Activated CD8-positive, alpha-beta T cell treated with anti-CD3 and anti-CD28 coated beads for 36 hours (primary cell): ENCODE data around the gene SYT15. TPM values are rescaled to one million over a fixed set of nuclear protein-coding genes. Genes with fewer than 3 reads are reported as not detected.
"Not testable (repeated sequence)": the region's sequence is repeated elsewhere in the genome, so short reads cannot be mapped to it uniquely, and the experiment has no call there.

Source experiments
- ATAC-seq: fragments of 200-7000 bp; cut with Tn5 transposase; one replicate; pipeline ENCODE4 v1.10.0; 2021; ENCODE audit warnings: mild to moderate bottlenecking, moderate library complexity
- CTCF ChIA-PET: fragments of 350-600 bp; sonication (Branson Sonifier 250); formaldehyde crosslinking; loops from one replicate; lab custom pipeline; 2021; ENCODE audit warnings: antibody characterized with exemption; lab: Charles Lee
- POLR2A ChIA-PET: fragments of 350-600 bp; sonication (Branson Sonifier 250); formaldehyde crosslinking; loops from one replicate; lab custom pipeline; 2021; ENCODE audit warnings: antibody characterized with exemption; lab: Charles Lee
- DNase-seq: peaks from one replicate; pipeline ENCODE4 v3.0.0-alpha.2; 2020
- H3K27ac Mint-ChIP-seq: one replicate; pipeline ENCODE4 v1.8.0; 2021; ENCODE audit warnings: mild to moderate bottlenecking, mixed read lengths
- H3K27me3 Mint-ChIP-seq: one replicate; pipeline ENCODE4 v1.8.0; 2021; ENCODE audit warnings: mixed read lengths
- H3K36me3 Mint-ChIP-seq: one replicate; pipeline ENCODE4 v1.8.0; 2021; ENCODE audit warnings: low read depth, mixed read lengths
- H3K4me1 Mint-ChIP-seq: one replicate; pipeline ENCODE4 v1.8.0; 2021; ENCODE audit warnings: low read depth, mixed read lengths
- H3K4me3 Mint-ChIP-seq: one replicate; pipeline ENCODE4 v1.8.0; 2021; ENCODE audit warnings: mild to moderate bottlenecking, moderate library complexity, mixed read lengths
- H3K9me3 Mint-ChIP-seq: one replicate; pipeline ENCODE4 v1.8.0; 2021; ENCODE audit warnings: mixed read lengths
- intact Hi-C: fragments of 100-400 bp; cut with micrococcal nuclease; formaldehyde crosslinking; loops from one replicate; pipeline ENCODE4 v1.10.0; 2022
- total RNA-seq, 2 experiments: library from RNA; stranded (reverse); gene quantifications; one replicate each; pipeline ENCODE4 v1.2.3, GENCODE V29; 2021

SYT15 gene
- total RNA-seq, 2 experiments from 2014 or later: 0.59 to 0.98 TPM

GRCh38 chr10:46579378-46579777 is 450 bp downstream of the SYT15 start:
- H3K36me3 Mint-ChIP-seq, CTCF ChIA-PET, H3K27ac Mint-ChIP-seq, H3K27me3 Mint-ChIP-seq, DNase-seq, ATAC-seq, H3K4me1 Mint-ChIP-seq, POLR2A ChIA-PET, H3K9me3 Mint-ChIP-seq, H3K4me3 Mint-ChIP-seq, intact Hi-C loops: not testable (repeated sequence)

- ATAC-seq, H3K36me3 Mint-ChIP-seq, H3K4me1 Mint-ChIP-seq, intact Hi-C loops, DNase-seq, CTCF ChIA-PET, H3K9me3 Mint-ChIP-seq, H3K27me3 Mint-ChIP-seq, H3K4me3 Mint-ChIP-seq, POLR2A ChIA-PET, H3K27ac Mint-ChIP-seq: not testable (repeated sequence)
Measured at GRCh38 chr10:46581997-46582396, 3.1 kb downstream of the SYT15 start.

DNA sequence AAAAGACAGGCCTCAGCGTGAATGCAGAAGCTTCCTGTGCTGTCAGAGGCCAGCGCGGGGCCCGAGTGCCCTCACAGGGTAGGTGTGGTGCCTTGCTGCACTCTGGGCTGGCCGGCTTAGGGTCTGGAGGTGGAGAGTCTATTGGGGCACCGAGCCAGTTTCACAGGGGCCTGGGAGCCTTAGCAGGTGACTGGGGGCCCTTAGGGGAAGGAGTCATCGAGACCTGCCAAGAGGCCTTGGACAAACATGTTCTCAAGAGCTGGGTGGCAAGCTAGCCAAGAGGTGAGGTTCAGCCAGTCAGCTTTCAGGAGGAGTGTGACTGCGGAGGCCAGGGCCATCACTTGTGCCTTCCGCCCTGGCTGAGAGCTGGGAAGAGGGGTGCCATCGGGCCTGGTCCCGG is 3.6 kb downstream of the SYT15 start:
- H3K27ac Mint-ChIP-seq, ATAC-seq, DNase-seq, H3K27me3 Mint-ChIP-seq, H3K4me1 Mint-ChIP-seq, POLR2A ChIA-PET, H3K36me3 Mint-ChIP-seq, H3K9me3 Mint-ChIP-seq, H3K4me3 Mint-ChIP-seq, CTCF ChIA-PET, intact Hi-C loops: not testable (repeated sequence)

- H3K27ac Mint-ChIP-seq: not testable (repeated sequence)
Measured at GRCh38 chr10:46584196-46584595, 5.3 kb downstream of the SYT15 start.

DNA sequence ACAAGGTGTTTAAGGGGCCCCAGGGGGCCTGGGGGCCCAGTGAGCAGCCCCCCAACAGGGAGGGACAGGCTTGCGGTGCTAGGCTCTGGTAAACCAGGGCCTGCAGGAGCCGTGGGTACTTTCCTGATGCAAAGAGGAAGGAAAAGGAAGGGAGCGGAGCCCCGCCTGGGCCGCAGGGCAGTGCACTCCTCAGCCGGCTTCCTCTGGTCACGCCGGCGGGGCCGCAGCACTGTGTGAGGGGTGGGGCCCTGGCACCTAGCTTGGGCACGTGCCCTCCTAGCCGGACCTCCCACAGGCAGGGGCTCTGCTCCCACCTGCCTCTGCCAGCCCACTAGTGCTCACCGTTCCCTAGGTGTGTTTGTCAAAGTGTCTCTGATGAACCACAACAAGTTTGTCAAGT is 6.3 kb downstream of the SYT15 start:
- CTCF ChIA-PET, H3K4me3 Mint-ChIP-seq, H3K9me3 Mint-ChIP-seq, H3K4me1 Mint-ChIP-seq, H3K27me3 Mint-ChIP-seq, POLR2A ChIA-PET, H3K27ac Mint-ChIP-seq, H3K36me3 Mint-ChIP-seq, intact Hi-C loops, ATAC-seq, DNase-seq: not testable (repeated sequence)

More at GRCh38 chr10:46584196-46584595, 5.3 kb downstream of the SYT15 start:
- H3K36me3 Mint-ChIP-seq, ATAC-seq, intact Hi-C loops, H3K27me3 Mint-ChIP-seq, H3K4me1 Mint-ChIP-seq, H3K4me3 Mint-ChIP-seq, CTCF ChIA-PET, POLR2A ChIA-PET, DNase-seq, H3K9me3 Mint-ChIP-seq: not testable (repeated sequence)

DNA sequence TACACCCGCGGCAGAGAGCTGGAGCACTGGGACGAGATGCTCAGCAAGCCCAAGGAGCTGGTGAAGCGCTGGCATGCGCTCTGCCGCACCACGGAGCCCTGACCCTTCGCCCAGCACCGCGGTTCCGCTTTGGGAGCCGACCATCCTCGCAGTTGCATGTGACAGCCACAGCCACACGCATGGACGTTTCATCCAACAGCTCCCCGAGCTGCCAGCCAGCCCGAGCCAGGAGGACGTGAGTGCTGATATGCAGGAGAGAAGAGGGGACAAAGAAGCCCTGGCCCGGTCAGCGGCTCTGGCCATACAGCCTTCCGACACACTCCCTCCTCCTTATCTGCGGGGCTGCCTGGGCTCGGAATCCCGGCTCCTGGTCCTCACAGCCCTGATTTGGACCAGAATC is 8.6 kb downstream of the SYT15 start:
- H3K27me3 Mint-ChIP-seq, POLR2A ChIA-PET, H3K9me3 Mint-ChIP-seq, H3K4me3 Mint-ChIP-seq, DNase-seq, ATAC-seq, H3K27ac Mint-ChIP-seq, CTCF ChIA-PET, H3K36me3 Mint-ChIP-seq, intact Hi-C loops, H3K4me1 Mint-ChIP-seq: not testable (repeated sequence)

DNA sequence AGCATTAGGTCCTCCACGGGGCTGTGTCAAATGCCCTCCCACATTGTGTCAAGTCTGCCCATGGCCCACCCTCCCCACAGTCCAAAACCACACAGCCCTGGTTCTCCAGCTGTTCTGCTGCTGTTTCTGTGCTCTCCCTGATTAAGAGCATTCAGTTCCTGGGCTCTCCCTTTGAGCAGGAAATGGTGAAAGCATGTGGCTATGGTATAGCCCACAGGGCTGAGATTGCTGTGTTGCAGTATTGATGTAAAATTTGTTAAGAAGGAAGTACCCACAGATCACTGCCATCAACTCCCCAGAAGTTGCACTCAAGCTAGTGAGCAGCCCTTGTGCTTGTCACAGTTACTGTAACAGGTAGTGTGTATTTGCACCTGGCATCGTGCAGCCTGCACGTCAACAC is 9.3 kb downstream of the SYT15 start:
- H3K4me3 Mint-ChIP-seq, H3K4me1 Mint-ChIP-seq, POLR2A ChIA-PET, CTCF ChIA-PET, H3K27ac Mint-ChIP-seq, intact Hi-C loops, DNase-seq, H3K36me3 Mint-ChIP-seq, H3K27me3 Mint-ChIP-seq, H3K9me3 Mint-ChIP-seq: not testable (repeated sequence)
- ATAC-seq: peak; percentile 50

GRCh38 chr10:46589589-46589988 is 10.7 kb downstream of the SYT15 start:
- intact Hi-C loops, H3K36me3 Mint-ChIP-seq, ATAC-seq, H3K27ac Mint-ChIP-seq, H3K9me3 Mint-ChIP-seq, H3K4me3 Mint-ChIP-seq, H3K27me3 Mint-ChIP-seq, DNase-seq, POLR2A ChIA-PET, H3K4me1 Mint-ChIP-seq, CTCF ChIA-PET: not testable (repeated sequence)

DNA sequence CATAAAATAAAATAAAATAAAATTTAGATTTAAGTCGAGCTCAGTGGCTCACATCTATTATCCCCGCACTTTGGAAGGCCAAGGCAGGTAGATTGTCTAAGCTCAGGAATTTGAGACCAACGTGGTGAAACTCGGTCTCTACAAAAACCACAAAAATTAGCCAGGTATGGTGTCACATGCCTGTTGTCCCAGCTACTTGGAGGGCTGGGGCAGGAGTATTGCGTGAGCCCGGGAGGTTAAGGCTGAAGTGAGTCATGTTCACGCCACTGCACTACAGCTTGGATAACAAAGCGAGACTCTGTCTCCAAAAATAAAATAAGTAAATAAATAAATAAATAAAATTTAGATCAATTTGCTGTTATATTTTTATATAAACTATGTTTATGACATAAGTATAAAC is 12.1 kb downstream of the SYT15 start:
- ATAC-seq, H3K4me1 Mint-ChIP-seq, H3K27ac Mint-ChIP-seq, DNase-seq, intact Hi-C loops, H3K9me3 Mint-ChIP-seq, CTCF ChIA-PET, H3K4me3 Mint-ChIP-seq, H3K27me3 Mint-ChIP-seq, POLR2A ChIA-PET, H3K36me3 Mint-ChIP-seq: not testable (repeated sequence)

- H3K27me3 Mint-ChIP-seq, DNase-seq, H3K4me1 Mint-ChIP-seq, intact Hi-C loops, H3K9me3 Mint-ChIP-seq, POLR2A ChIA-PET, H3K27ac Mint-ChIP-seq, H3K36me3 Mint-ChIP-seq, CTCF ChIA-PET, H3K4me3 Mint-ChIP-seq, ATAC-seq: not testable (repeated sequence)
Measured at GRCh38 chr10:46593307-46593706, 14.4 kb downstream of the SYT15 start.

DNA sequence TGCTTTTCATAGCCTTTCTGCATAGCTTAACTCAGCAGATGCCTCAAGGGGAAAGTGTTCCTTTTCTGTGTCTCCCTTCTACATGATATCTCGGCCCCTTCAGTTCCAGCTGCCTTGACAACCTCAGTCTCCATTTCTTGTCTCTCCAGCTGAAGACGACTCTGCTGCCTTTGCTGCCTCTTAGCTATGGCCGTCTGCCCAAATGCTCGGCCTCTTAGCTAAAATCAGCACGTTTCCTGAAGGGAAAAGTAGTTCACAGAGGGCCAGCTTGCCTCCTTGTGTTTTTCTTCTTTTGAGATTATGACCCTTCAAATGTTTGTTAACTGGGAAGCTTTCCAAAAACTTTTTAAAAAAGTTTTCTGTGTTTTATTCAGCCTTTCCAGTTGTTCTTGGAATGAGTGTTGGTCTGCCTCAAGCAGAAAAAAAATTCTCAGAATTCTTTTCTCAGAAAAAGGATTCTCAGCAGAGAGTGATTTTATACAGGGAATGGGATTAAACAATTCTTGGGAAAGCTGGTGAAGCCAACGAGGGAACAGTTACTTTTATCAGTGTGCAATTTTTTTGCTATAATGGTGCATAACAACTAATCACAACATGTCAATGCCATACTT is 15.6 kb downstream of the SYT15 start:
- ATAC-seq, H3K9me3 Mint-ChIP-seq, H3K4me1 Mint-ChIP-seq, H3K4me3 Mint-ChIP-seq, CTCF ChIA-PET, H3K27ac Mint-ChIP-seq, intact Hi-C loops, H3K27me3 Mint-ChIP-seq, POLR2A ChIA-PET, H3K36me3 Mint-ChIP-seq, DNase-seq: not testable (repeated sequence)

DNA sequence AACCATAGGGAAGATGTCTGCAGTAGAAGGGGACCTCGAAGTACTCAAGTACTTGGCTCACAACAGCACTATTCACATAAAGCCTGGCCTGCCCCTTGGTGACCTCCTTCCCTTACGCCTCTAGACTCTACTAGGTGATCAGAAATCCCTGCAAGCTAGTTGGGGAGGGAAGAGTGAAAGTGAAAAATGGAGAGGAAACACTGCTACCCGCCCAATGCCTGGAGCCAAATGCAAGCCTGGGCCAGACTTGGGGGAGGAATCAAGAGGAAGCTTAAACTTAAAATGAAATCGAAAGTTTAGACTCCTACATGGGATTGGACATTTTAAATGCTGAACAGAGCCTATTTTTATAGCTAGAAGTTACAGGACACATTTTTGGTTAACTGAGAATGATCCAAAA is 17.6 kb downstream of the SYT15 start:
- H3K36me3 Mint-ChIP-seq, H3K9me3 Mint-ChIP-seq, H3K4me1 Mint-ChIP-seq, intact Hi-C loops, CTCF ChIA-PET, H3K4me3 Mint-ChIP-seq, ATAC-seq, H3K27me3 Mint-ChIP-seq, DNase-seq, H3K27ac Mint-ChIP-seq, POLR2A ChIA-PET: not testable (repeated sequence)
